ENCODE data around the gene BRIP1. TPM values are rescaled to one million over a fixed set of nuclear protein-coding genes. Genes with fewer than 3 reads are reported as not detected.

Gene BRIP1
- total and polyA plus RNA-seq, 9 of the 15 experiments (the other 6 are each of a cell fraction or from before 2014, with no cell fraction given), result 2.4 to 17.5 (median 11.2) TPM

DNA sequence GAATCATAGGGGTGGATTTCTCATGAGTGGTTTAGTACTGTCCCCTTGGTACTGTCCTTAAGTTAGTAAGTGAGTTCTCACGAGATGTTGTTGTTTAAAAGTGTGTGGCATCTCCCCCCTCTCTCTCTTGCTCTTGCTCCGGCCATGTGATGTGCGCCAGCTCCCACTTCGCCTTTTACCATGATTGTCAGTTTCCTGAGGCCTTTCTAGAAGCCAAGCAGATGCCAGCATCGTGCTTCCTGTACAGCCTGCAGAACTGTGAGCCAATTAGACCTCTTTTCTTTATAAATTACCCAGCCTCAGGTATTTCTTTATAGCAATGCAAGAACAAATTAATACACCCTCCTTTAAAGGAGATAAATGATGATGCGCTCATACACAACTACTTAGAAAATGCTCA, 222.2 kb downstream of the BRIP1 start (continued):
- TF ChIP-seq, protein P1, sequence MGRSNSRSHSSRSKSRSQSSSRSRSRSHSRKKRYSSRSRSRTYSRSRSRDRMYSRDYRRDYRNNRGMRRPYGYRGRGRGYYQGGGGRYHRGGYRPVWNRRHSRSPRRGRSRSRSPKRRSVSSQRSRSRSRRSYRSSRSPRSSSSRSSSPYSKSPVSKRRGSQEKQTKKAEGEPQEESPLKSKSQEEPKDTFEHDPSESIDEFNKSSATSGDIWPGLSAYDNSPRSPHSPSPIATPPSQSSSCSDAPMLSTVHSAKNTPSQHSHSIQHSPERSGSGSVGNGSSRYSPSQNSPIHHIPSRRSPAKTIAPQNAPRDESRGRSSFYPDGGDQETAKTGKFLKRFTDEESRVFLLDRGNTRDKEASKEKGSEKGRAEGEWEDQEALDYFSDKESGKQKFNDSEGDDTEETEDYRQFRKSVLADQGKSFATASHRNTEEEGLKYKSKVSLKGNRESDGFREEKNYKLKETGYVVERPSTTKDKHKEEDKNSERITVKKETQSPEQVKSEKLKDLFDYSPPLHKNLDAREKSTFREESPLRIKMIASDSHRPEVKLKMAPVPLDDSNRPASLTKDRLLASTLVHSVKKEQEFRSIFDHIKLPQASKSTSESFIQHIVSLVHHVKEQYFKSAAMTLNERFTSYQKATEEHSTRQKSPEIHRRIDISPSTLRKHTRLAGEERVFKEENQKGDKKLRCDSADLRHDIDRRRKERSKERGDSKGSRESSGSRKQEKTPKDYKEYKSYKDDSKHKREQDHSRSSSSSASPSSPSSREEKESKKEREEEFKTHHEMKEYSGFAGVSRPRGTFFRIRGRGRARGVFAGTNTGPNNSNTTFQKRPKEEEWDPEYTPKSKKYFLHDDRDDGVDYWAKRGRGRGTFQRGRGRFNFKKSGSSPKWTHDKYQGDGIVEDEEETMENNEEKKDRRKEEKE (IDR thresholded peaks at IDR 0.05; ENCODE audit: borderline replicate concordance in 1 of 2, control insufficient read depth in 1 of 2, low read depth in 2 of 2, low read length in 1 of 2), result peak in 1 of 2 experiments; percentile 20; a peak in 1 of 4 replicates

DNA sequence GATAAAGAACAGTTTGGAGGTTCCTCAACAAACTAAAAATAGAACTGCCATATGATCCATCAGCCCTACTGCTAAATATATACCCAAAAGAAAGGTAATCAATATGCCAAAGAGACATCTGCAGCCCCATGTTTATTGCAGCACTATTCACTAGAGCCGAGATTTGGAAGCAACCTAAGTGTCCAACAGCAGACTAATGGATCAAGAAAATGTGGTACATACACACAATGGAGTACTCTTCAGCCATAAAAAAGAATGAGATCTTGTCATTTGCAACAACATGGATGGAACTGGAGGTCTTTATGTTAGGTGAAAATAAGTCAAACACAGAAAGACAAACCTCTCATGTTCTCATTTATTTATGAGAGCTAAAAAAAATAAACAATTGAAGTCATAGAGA, 223.5 kb downstream of the BRIP1 start:
- H3K27ac ChIP-seq (ENCODE audit: extremely low read depth, low read depth, low read length), result no peak overlapping the region
- H2AFZ ChIP-seq (ENCODE audit: low read depth, low read length), result no peak overlapping the region
- H4K20me1 ChIP-seq (replicated peaks; ENCODE audit: control insufficient read depth, insufficient read depth, low read length), result no peaks in the 10 kb centered on the region
- TF ChIP-seq, protein P2, sequence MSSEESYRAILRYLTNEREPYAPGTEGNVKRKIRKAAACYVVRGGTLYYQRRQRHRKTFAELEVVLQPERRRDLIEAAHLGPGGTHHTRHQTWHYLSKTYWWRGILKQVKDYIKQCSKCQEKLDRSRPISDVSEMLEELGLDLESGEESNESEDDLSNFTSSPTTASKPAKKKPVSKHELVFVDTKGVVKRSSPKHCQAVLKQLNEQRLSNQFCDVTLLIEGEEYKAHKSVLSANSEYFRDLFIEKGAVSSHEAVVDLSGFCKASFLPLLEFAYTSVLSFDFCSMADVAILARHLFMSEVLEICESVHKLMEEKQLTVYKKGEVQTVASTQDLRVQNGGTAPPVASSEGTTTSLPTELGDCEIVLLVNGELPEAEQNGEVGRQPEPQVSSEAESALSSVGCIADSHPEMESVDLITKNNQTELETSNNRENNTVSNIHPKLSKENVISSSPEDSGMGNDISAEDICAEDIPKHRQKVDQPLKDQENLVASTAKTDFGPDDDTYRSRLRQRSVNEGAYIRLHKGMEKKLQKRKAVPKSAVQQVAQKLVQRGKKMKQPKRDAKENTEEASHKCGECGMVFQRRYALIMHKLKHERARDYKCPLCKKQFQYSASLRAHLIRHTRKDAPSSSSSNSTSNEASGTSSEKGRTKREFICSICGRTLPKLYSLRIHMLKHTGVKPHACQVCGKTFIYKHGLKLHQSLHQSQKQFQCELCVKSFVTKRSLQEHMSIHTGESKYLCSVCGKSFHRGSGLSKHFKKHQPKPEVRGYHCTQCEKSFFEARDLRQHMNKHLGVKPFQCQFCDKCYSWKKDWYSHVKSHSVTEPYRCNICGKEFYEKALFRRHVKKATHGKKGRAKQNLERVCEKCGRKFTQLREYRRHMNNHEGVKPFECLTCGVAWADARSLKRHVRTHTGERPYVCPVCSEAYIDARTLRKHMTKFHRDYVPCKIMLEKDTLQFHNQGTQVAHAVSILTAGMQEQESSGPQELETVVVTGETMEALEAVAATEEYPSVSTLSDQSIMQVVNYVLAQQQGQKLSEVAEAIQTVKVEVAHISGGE (CRISPR knock-in tag; IDR thresholded peaks at IDR 0.05), result peak in 1 of 3 experiments; percentile 75; a peak in 1 of 6 replicates
- TF ChIP-seq, protein P3, sequence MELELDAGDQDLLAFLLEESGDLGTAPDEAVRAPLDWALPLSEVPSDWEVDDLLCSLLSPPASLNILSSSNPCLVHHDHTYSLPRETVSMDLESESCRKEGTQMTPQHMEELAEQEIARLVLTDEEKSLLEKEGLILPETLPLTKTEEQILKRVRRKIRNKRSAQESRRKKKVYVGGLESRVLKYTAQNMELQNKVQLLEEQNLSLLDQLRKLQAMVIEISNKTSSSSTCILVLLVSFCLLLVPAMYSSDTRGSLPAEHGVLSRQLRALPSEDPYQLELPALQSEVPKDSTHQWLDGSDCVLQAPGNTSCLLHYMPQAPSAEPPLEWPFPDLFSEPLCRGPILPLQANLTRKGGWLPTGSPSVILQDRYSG (tag; conservative IDR thresholded peaks at IDR 0.05; ENCODE audit: low read depth), result no peak
- peak; percentile 41 for TF ChIP-seq EWSR1 (IDR thresholded peaks at IDR 0.05; ENCODE audit: borderline replicate concordance, low read depth, partially characterized antibody)
- TF ChIP-seq TRIM24 (IDR thresholded peaks at IDR 0.05), result no peak
- TF ChIP-seq MEIS2 (IDR thresholded peaks at IDR 0.05; ENCODE audit: partially characterized antibody), result no peak
- no peaks in the 10 kb centered on the region for H3K9me1 ChIP-seq (ENCODE audit: control insufficient read depth, insufficient read depth, low read length)
- no peaks in the 10 kb centered on the region for H3K36me3 ChIP-seq (ENCODE audit: control insufficient read depth, insufficient read depth, low read length)
- no peak for ATAC-seq
- ChIA-PET POLR2A (no interaction called here), CTCF (ENCODE audit: low intra/inter-chr PET ratio) (no interaction called here)
- H3K79me2 ChIP-seq (ENCODE audit: control insufficient read depth, insufficient read depth, low read length), result no peaks in the 10 kb centered on the region
- H3K4me3 ChIP-seq, result no peak overlapping the region
- no peaks in the 10 kb centered on the region for H3K4me1 ChIP-seq (replicated peaks in 1 of 2; ENCODE audit: control insufficient read depth in 2 of 2, insufficient read depth in 2 of 2, low read length in 2 of 2)
- in situ Hi-C loops (cut with MboI) (loop anchor here (5.0 kb wide), 2 partner anchors 197 to 467 kb away; no protein-coding TSS in a partner anchor), intact Hi-C loops (cut with micrococcal nuclease) (no loop called here)
- no peak overlapping the region for H3K9ac ChIP-seq (ENCODE audit: insufficient read depth in 1 of 2, low read depth in 2 of 2, low read length in 2 of 2)
- DNase-seq (ENCODE audit: extremely low read depth in 1 of 4, low spot score in 3 of 4), result no peak
- 0% methylated on average over 1 of the region's 1 CpG for WGBS (ENCODE audit: insufficient coverage, low coverage, missing lambda C conversion rate)
- no TSS peak for BruUV-seq (replicated peaks)
- H3K4me2 ChIP-seq (ENCODE audit: insufficient read depth, low read length), result no peak overlapping the region
- peaks cover 2 to 6% of the 10 kb centered on the region in 2 experiments; a peak in 3 of 5 replicates for H3K27me3 ChIP-seq (ENCODE audit: control insufficient read depth in 2 of 2, insufficient read depth in 2 of 2, low read length in 2 of 2)
- no peak for FAIRE-seq
- 0 out of 2 replicates have a peak, but pooled peaks cover 3% of the 10 kb centered on the region for H3K9me3 ChIP-seq (replicated peaks; ENCODE audit: control insufficient read depth, insufficient read depth, low read depth, low read length)
